Fibroblast of pulmonary artery (primary cell): ENCODE results near the gene RAB40AL.

Source experiments
- DNase-seq: peaks from one replicate; pipeline ENCODE4 v3.0.0-alpha.2; 2010; ENCODE audit warnings: low read depth
- H3K4me3 ChIP-seq: replicated peaks from 2 replicates; pipeline ENCODE4 v1.5.1; 2011; ENCODE audit warnings: low read depth, mild to moderate bottlenecking, control low read depth, low read length, moderate library complexity
- TF ChIP-seq, protein P1 (sequence below): IDR thresholded peaks from 2 replicates; pipeline ENCODE4 v1.5.1; 2011; ENCODE audit warnings: mild to moderate bottlenecking, control low read depth, low read length, inconsistent platforms; ENCODE audit errors: missing control alignments

The RAB40AL gene

DNA sequence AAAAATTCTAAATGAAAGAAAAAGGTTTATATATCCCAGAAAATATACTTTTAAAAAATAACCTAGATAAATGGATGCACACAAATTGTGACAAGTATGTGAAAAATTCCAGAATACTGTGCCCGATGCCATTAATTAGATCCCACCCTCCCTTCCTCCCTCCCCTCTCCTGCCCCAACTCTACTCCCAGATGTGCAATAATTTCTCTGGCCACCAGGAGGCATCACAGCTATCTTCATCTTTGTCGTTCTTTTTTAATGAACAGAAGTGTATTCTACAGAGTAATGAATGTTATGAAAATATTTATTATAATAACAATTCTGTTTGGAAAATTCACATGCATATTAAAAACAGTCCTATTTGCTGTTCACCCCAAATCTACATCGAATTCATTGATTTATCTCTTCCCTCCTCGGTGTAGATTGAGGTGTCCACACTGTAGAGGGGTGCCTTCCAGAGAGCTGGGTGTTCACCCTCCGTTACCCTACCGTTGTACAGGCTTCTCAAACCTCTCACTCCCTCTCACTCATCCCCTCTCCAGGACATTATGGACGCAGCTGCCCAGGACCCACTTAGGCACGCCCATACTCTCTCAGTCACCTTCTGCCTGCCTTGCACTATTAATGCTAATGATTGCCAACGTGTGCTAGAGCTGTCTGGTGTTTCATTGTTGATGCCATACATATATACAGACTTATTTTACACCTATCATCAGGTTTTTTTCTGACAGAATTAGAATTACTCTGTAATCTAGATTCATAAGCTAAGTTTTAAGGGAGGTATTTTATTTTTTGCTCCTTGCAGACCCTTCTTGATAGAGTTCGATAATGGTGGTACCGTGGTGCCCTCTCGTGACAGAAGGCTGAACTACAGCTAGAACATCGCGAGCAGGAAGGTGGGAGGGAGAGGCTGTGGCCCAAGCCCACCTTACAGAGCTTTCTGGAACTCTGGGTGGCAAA lies 14.1 kb downstream of the RAB40AL start:
- H3K4me3 ChIP-seq = peak overlapping the region; percentile 17
- DNase-seq = peak; percentile 52
- TF ChIP-seq, protein P1, sequence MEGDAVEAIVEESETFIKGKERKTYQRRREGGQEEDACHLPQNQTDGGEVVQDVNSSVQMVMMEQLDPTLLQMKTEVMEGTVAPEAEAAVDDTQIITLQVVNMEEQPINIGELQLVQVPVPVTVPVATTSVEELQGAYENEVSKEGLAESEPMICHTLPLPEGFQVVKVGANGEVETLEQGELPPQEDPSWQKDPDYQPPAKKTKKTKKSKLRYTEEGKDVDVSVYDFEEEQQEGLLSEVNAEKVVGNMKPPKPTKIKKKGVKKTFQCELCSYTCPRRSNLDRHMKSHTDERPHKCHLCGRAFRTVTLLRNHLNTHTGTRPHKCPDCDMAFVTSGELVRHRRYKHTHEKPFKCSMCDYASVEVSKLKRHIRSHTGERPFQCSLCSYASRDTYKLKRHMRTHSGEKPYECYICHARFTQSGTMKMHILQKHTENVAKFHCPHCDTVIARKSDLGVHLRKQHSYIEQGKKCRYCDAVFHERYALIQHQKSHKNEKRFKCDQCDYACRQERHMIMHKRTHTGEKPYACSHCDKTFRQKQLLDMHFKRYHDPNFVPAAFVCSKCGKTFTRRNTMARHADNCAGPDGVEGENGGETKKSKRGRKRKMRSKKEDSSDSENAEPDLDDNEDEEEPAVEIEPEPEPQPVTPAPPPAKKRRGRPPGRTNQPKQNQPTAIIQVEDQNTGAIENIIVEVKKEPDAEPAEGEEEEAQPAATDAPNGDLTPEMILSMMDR = peak; percentile 60

DNA sequence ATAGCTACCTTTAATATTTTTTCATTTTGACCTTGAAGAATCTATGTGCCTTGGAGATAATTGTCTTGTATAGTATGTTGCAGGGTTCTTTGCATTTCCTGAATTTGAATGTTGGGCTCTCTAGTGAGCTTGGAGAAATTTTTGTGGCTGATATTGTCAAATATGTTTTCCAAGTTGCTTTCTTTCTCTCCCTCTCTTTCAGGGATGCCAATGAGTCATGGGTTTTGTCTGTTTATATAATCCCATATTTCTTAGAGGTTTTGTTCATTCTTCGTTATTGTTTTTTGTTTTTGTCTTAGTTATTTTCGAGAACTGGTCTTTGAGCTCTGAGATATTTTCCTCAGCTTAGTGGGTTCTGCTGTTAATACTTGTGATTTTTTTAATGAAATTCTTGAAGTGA lies 20.7 kb downstream of the RAB40AL start:
- peak; percentile 9 for DNase-seq
- H3K4me3 ChIP-seq = no peak overlapping the region
- TF ChIP-seq, protein P1 = no peak

DNA sequence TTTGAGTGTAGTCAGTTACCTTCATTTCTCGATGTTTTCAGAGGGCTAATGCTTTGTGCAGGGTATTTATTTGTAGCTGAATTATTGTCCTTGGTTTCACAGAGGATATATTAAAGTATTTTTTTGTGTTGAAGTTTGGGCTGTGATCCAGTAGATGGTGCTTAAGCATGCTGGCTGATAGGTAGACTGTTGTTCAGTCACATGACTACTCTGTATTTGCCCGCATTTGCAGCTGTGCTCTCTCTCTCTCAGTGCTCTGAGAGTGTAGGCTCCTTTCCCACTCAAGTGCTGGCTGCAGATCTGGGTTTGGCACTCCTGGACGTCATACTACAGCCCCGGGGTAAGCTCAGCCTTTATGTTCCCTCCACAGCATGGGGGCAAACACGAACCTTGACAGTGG lies 21.7 kb downstream of the RAB40AL start:
- H3K4me3 ChIP-seq = no peak overlapping the region
- TF ChIP-seq, protein P1 = no peak
- DNase-seq = no peak

DNA sequence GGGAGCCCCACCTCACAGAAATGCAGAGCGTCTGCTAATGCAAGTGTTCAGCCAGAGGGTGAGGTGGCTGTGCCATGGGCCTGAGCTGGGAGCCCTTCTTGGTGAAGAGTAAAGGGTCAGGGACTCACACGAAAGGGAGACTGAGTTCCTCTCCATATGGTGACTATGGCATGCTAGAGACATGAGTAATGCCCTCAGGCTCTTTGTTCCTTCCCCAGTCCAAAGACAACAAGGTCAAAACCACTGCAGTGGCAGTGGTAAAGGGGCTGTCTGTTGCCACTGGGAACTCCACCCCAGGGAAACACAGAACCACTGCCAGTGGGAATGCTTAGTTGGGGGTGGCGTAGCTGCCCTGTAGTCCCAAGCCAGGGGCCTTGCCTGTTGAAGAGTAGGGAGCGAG lies 22.4 kb downstream of the RAB40AL start:
- TF ChIP-seq, protein P1 = no peak
- DNase-seq = peak; percentile 29
- H3K4me3 ChIP-seq = no peak overlapping the region

DNA sequence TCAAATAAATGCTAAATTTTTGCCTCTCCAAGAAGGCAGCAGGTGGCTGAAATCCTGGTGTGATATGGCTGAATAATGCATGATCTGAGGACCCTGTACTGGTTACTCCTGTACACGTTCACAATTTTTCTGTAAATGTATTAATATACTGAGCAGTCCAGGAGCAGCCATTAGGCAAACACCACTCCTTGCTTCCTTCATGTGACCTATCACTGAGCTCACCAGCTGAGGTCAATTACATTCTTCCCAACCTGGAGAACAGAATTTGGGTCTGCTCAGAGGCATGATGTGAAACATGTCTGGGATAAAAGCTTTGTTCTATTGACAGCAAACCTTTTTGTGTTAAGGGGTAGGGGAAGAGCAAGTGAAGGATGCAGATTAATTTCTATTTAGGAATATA lies 26.9 kb downstream of the RAB40AL start:
- DNase-seq = no peak
- TF ChIP-seq, protein P1 = no peak
- no peak overlapping the region for H3K4me3 ChIP-seq

DNA sequence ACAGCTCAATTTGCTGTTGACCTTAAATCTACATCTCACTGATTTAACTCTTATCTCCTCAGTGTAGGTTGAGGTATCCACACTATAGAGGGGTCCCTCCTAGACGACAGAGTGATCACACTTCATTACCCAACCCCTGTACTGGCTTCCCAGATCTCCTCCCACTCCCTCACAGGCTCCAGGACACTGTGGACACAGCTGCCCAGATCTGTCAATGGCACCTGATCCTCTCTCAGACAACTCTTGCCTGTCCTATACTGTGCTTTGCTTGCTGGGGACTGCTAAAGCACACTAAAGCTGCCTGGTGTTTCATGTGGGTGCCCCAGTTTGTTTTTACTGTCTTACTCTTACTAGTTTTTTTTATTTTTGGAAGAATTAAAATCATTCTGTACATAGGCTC lies 27.9 kb downstream of the RAB40AL start:
- DNase-seq = no peak
- H3K4me3 ChIP-seq = no peak overlapping the region
- TF ChIP-seq, protein P1 = no peak
